ENCODE data around the gene PREPL. TPM values are rescaled to one million over a fixed set of nuclear protein-coding genes. Genes with fewer than 3 reads are reported as not detected.

PREPL gene
- total and polyA plus RNA-seq, 10 of the 15 experiments (the other 5 are each of a cell fraction or from before 2014, with no cell fraction given): 9.2 to 43.0 (median 20.4) TPM

- FAIRE-seq (no peak), DNase-seq (ENCODE audit: low read depth, low spot score) (no peak), ATAC-seq (no peak)
- Histone ChIP-seq H3K27me3 (replicated peaks in 1 of 2; ENCODE audit: control insufficient read depth in 2 of 2, insufficient read depth in 2 of 2, low read length in 1 of 2) (no peaks in the 10 kb centered on the region), H3K4me3 (no peak overlapping the region), H3K36me3 (ENCODE audit: control insufficient read depth in 2 of 2, insufficient read depth in 2 of 2, low read length in 1 of 2) (no peaks in the 10 kb centered on the region), H3K4me2 (ENCODE audit: control insufficient read depth, insufficient read depth) (no peak overlapping the region), H3K27ac (ENCODE audit: control insufficient read depth, insufficient read depth) (no peak overlapping the region), H3K79me2 (ENCODE audit: control insufficient read depth, insufficient read depth, low read length) (no peaks in the 10 kb centered on the region), H3K9me3 (replicated peaks; ENCODE audit: control insufficient read depth, insufficient read depth, low read length) (no peaks in the 10 kb centered on the region), H4K20me1 (ENCODE audit: control insufficient read depth, insufficient read depth) (no peaks in the 10 kb centered on the region), H3K4me1 (ENCODE audit: control insufficient read depth, insufficient read depth, low read length) (no peaks in the 10 kb centered on the region), H2AFZ (ENCODE audit: control insufficient read depth, low read depth, low read length) (no peak overlapping the region), H3K9ac (ENCODE audit: control insufficient read depth, insufficient read depth, low read length) (no peak overlapping the region)
- no peak for TF ChIP-seq CEBPB (IDR thresholded peaks at IDR 0.05; ENCODE audit: borderline replicate concordance in 1 of 2, low read depth in 2 of 2, low read length in 2 of 2)
- TF ChIP-seq POU2F2 (IDR thresholded peaks at IDR 0.05; ENCODE audit: borderline replicate concordance, low read depth, low read length): no peak
- TF ChIP-seq MLLT1 (IDR thresholded peaks at IDR 0.05): no peak
- no peak for TF ChIP-seq CUX1 (IDR thresholded peaks at IDR 0.05; ENCODE audit: insufficient replicate concordance, low read depth, low read length)
- TF ChIP-seq ZNF24 (IDR thresholded peaks at IDR 0.05): no peak
- TF ChIP-seq ZSCAN29 (IDR thresholded peaks at IDR 0.05): no peak
- no peak for TF ChIP-seq SPI1 (IDR thresholded peaks at IDR 0.05; ENCODE audit: borderline replicate concordance, insufficient read depth, low read depth, low read length)
- SMC1A ChIA-PET (ENCODE audit: uncharacterized antibody, unreplicated experiment): no interaction called here
- in situ Hi-C loops (cut with MboI): no loop called here
- BruUV-seq (replicated peaks): no TSS peak
- POLR2A ChIA-PET: no interaction called here
- RAD21 ChIA-PET (ENCODE audit: unreplicated experiment): no interaction called here
- CTCF ChIA-PET: no interaction called here
- intact Hi-C loops (cut with micrococcal nuclease; ENCODE audit: unreplicated experiment): loop anchor here (5.0 kb wide), 1 partner anchor 257 kb away; no protein-coding TSS in a partner anchor
- 34% methylated on average over 4 of the region's 4 CpGs for WGBS (ENCODE audit: insufficient coverage, insufficient replicate concordance, low lambda C conversion rate, missing lambda C conversion rate)
These were observed 61.7 kb downstream of the PREPL start for GRCh38 chr2:44299635-44300034.
